SK-N-SH (cell line): Measurements from ENCODE around the gene ZNF219. TPM values are rescaled to one million over a fixed set of nuclear protein-coding genes. Genes with fewer than 3 reads are reported as not detected.

Source experiments
- CTCF ChIA-PET: fragments of 300-600, 350-600 bp; formaldehyde crosslinking; extraction: SDS; loops from one replicate; lab custom pipeline; 2021; lab: Yijun Ruan, JAX
- POLR2A ChIA-PET: fragments of 350-600 bp; sonication (Branson Sonifier 250); formaldehyde crosslinking; extraction: SDS; loops from one replicate; lab custom pipeline; 2020; ENCODE audit warnings: antibody characterized with exemption, inconsistent platforms; lab: Yijun Ruan, JAX
- DNase-seq: peaks from one replicate; pipeline ENCODE4 v3.0.0; 2012
- H2AFZ ChIP-seq: fragments of 200-600 bp; sonication (generic); 2 replicates; pipeline ENCODE4 v1.8.1; 2016; ENCODE audit warnings: antibody characterized with exemption, mild to moderate bottlenecking, low read depth
- H3F3A ChIP-seq: fragments of 200-600 bp; sonication (generic); replicated peaks from 2 replicates; pipeline ENCODE3; 2016; ENCODE audit warnings: antibody characterized with exemption, mild to moderate bottlenecking; ENCODE audit not compliant: insufficient read depth
- H3K27ac ChIP-seq, 2 experiments: fragments of 200-500 bp in 1 of 2; fragments of 200-600 bp in 1 of 2; sonication (Bioruptor generic) in 1 of 2; sonication (generic), shearing (Covaris generic) in 1 of 2; 2 replicates each; pipeline versions ENCODE4 v1.5.1 to v1.6.1; 2014 to 2016; ENCODE audit warnings: low read depth in 2 of 2, inconsistent platforms in 1 of 2, low read length in 1 of 2, mild to moderate bottlenecking in 1 of 2, mixed read lengths in 1 of 2
- H3K27me3 ChIP-seq: fragments of 200-600 bp; sonication (generic), shearing (Covaris generic); 2 replicates; pipeline ENCODE4 v1.6.1; 2016; ENCODE audit warnings: mixed run types; ENCODE audit not compliant: insufficient read depth
- H3K36me3 ChIP-seq, 2 experiments: fragments of 200-500 bp in 1 of 2; fragments of 200-600 bp in 1 of 2; sonication (Bioruptor generic) in 1 of 2; sonication (generic) in 1 of 2; replicated peaks in 1 of 2; 2 replicates each; pipeline versions ENCODE3 to v1.5.1; 2014 to 2016; ENCODE audit warnings: low read length in 1 of 2, mild to moderate bottlenecking in 1 of 2; ENCODE audit not compliant: insufficient read depth in 2 of 2, control insufficient read depth in 1 of 2
- H3K4me1 ChIP-seq, 2 experiments: fragments of 200-500 bp in 1 of 2; fragments of 200-600 bp in 1 of 2; sonication (Bioruptor generic) in 1 of 2; sonication (generic), shearing (Covaris generic) in 1 of 2; 2 replicates each; pipeline versions ENCODE4 v1.5.1 to v1.6.1; 2014 to 2016; ENCODE audit warnings: low read depth in 1 of 2, low read length in 1 of 2, mixed run types in 1 of 2; ENCODE audit not compliant: insufficient read depth in 2 of 2, control insufficient read depth in 1 of 2
- H3K4me2 ChIP-seq: fragments of 200-600 bp; sonication (generic), shearing (Covaris generic); 2 replicates; pipeline ENCODE4 v1.6.1; 2017; ENCODE audit warnings: mixed run types
- H3K4me3 ChIP-seq, 2 experiments: fragments of 200-500 bp in 1 of 2; fragments of 200-600 bp in 1 of 2; sonication (Bioruptor generic) in 1 of 2; sonication (generic), shearing (Covaris generic) in 1 of 2; 2 replicates each; pipeline versions ENCODE4 v1.5.1 to v1.8.1; 2014 to 2016; ENCODE audit warnings: low read depth in 2 of 2, inconsistent platforms in 1 of 2, low read length in 1 of 2, mild to moderate bottlenecking in 1 of 2, mixed read lengths in 1 of 2, moderate library complexity in 1 of 2
- H3K79me2 ChIP-seq: fragments of 200-600 bp; sonication (generic); 2 replicates; pipeline ENCODE4 v1.8.1; 2017; ENCODE audit warnings: mild to moderate bottlenecking; ENCODE audit not compliant: insufficient read depth
- H3K9ac ChIP-seq: fragments of 200-600 bp; sonication (generic); 2 replicates; pipeline ENCODE4 v1.6.1; 2017; ENCODE audit warnings: mixed run types
- H3K9me2 ChIP-seq: fragments of 200-600 bp; sonication (generic); 2 replicates; pipeline ENCODE4 v1.6.1; 2017; ENCODE audit warnings: mixed run types
- H3K9me3 ChIP-seq: fragments of 200-600 bp; sonication (generic); 2 replicates; pipeline ENCODE4 v1.6.1; 2017; ENCODE audit warnings: mixed run types, mild to moderate bottlenecking, moderate library complexity
- H4K20me1 ChIP-seq: fragments of 200-600 bp; sonication (generic); 2 replicates; pipeline ENCODE4 v1.6.1; 2017; ENCODE audit warnings: mild to moderate bottlenecking, mixed run types; ENCODE audit not compliant: insufficient read depth
- CHD2 ChIP-seq: fragments of 150-350 bp; IDR thresholded peaks from 2 replicates; pipeline ENCODE4 v1.6.1; 2018; ENCODE audit warnings: low read length; ENCODE audit not compliant: partially characterized antibody
- FOSL2 ChIP-seq: IDR thresholded peaks from 2 replicates; pipeline ENCODE4 v1.4.0; 2012; ENCODE audit warnings: low read depth, mild to moderate bottlenecking, moderate library complexity, borderline replicate concordance
- GABPA ChIP-seq: IDR thresholded peaks from 2 replicates; pipeline ENCODE4 v1.4.0; 2012; ENCODE audit warnings: low read depth, mild to moderate bottlenecking
- GATA2 ChIP-seq: sonication (generic); formaldehyde crosslinking; IDR thresholded peaks from 2 replicates; pipeline ENCODE4 v1.5.0; 2020; ENCODE audit warnings: mild to moderate bottlenecking, missing genetic modification reagents
- JUND ChIP-seq: IDR thresholded peaks from 2 replicates; pipeline ENCODE4 v1.4.0; 2012
- MEF2A ChIP-seq: IDR thresholded peaks from 2 replicates; pipeline ENCODE4 v1.4.0; 2012; ENCODE audit warnings: low read depth, borderline replicate concordance
- NRF1 ChIP-seq: IDR thresholded peaks from 2 replicates; pipeline ENCODE4 v1.6.1; 2012; ENCODE audit warnings: low read depth, mild to moderate bottlenecking, low read length
- RAD21 ChIP-seq: IDR thresholded peaks from 2 replicates; pipeline ENCODE4 v1.6.1; 2012; ENCODE audit warnings: mild to moderate bottlenecking, low read length
- RCOR1 ChIP-seq: fragments of 150-350 bp; IDR thresholded peaks from 2 replicates; pipeline ENCODE4 v1.6.1; 2017; ENCODE audit warnings: antibody characterized with exemption, low read length
- SIN3A ChIP-seq: IDR thresholded peaks from 2 replicates; pipeline ENCODE4 v1.6.1; 2012; ENCODE audit warnings: low read depth, mild to moderate bottlenecking, low read length, moderate library complexity, borderline replicate concordance
- SMC3 ChIP-seq: IDR thresholded peaks from 2 replicates; pipeline ENCODE4 v1.6.1; 2012; ENCODE audit warnings: low read depth, low read length, improper control_type of control experiment
- WGBS: methylation state at CpG from one replicate; pipeline ENCODE4 v1.1.6; 2017; ENCODE audit warnings: low lambda C conversion rate; 5-methylcytosine and 5-hydroxymethylcytosine counted together
- polyA plus RNA-seq, 3 experiments: library from polyadenylated mRNA; depleted of rRNA; stranded (reverse); fragments of >200 nt; gene quantifications; 2 replicates each; pipeline ENCODE4 v1.2.3, GENCODE V29; 2012
- TF ChIP-seq, protein P1 (sequence below): IDR thresholded peaks from 2 replicates; pipeline ENCODE4 v1.4.0; 2012; ENCODE audit warnings: low read depth
- TF ChIP-seq, protein P2 (sequence below): IDR thresholded peaks from 2 replicates; pipeline ENCODE4 v1.6.1; 2012; ENCODE audit warnings: mild to moderate bottlenecking, low read depth, low read length, moderate library complexity
- TF ChIP-seq, protein P3 (sequence below): fragments of 150-350 bp; IDR thresholded peaks from 2 replicates; pipeline ENCODE4 v1.6.1; 2016; ENCODE audit warnings: mild to moderate bottlenecking, low read depth, low read length
- TF ChIP-seq, protein P4 (sequence below): fragments of 200-600 bp; sonication (generic); IDR thresholded peaks from 2 replicates; pipeline ENCODE4 v1.6.1; 2017; ENCODE audit warnings: antibody characterized with exemption, mild to moderate bottlenecking, moderate library complexity
- TF ChIP-seq, protein P5 (sequence below): IDR thresholded peaks from 2 replicates; pipeline ENCODE4; 2012

ZNF219 gene
- polyA plus RNA-seq, 1 of the 3 experiments (the other 2 are of a cell fraction): 24.1 TPM

DNA sequence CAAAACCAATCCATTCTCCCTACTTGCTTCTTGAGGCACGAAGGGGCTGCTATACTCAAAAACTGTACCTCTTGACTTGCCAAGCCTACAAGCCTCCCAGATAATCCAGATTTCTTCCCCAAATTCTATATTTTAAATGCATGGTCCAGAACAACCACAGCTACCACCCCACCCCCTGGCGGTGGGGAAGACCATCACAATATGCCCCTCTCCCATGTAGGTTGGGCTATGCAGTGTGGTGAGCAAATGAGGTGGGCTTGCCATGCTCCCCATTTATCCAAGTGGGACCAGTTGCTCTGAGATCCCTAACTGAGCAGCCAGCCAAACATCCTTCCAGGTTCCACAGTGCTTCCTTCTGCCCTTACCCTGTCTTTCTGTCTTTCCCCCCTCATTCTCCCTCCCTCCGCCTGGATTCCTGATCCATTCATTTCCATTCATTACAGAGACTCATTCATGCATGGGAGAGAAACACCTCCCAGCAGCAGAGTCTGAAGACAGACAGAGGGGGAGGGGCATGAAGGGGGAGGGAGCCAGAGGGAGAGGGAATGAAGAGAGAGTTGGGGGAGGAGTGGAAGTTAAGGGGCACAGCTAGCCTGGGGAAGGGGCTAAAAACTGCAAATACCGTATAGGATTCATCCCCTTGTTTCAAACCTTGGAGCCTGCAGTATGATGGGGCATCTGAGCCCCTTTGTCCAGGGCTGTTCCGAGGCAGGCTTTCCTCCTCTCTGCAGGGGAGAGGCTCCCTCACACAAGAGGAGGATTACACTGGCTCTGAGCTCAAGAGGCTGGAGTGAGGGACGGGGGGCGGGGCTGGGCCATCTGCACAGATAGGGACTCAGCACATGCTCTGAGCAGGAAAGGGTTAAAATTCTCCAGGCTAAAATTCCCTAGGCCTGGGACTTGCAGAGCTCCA, 4.4 kb downstream of the ZNF219 start:
- no peak overlapping the region for H2AFZ ChIP-seq
- H3K9me3 ChIP-seq: no peaks in the 10 kb centered on the region
- no peak overlapping the region; a peak in 1 of 4 replicates for H3K27ac ChIP-seq
- H3K36me3 ChIP-seq: peaks cover 13 to 42% of the 10 kb centered on the region in 2 experiments
- H3K9ac ChIP-seq: no peak overlapping the region
- WGBS: 76% methylated on average over 6 of the region's 7 CpGs
- ChIA-PET CTCF (interaction anchor here (1.1 to 20.5 kb wide), 16 partner anchors 9 to 95 kb away, joined by 3 to 555 read pairs (median 13); partner anchors contain the start of genes ARHGEF40, NDRG2, SLC39A2 and TMEM253), POLR2A (interaction anchor here (1.8 to 3.0 kb wide), 2 partner anchors 10 to 23 kb away, joined by 12 read pairs; partner anchors contain the start of gene ARHGEF40)
- H3K4me2 ChIP-seq: no peak overlapping the region
- H3F3A ChIP-seq: peaks cover 48% of the 10 kb centered on the region
- H3K4me1 ChIP-seq: peaks cover 18 to 23% of the 10 kb centered on the region in 2 experiments
- H3K4me3 ChIP-seq: peak overlapping the region in 1 of 2 experiments; percentile 16; a peak in 1 of 4 replicates
- no peaks in the 10 kb centered on the region for H3K9me2 ChIP-seq
- TF ChIP-seq, protein P1, sequence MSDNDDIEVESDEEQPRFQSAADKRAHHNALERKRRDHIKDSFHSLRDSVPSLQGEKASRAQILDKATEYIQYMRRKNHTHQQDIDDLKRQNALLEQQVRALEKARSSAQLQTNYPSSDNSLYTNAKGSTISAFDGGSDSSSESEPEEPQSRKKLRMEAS: no peak
- H3K79me2 ChIP-seq: no peaks in the 10 kb centered on the region
- no peaks in the 10 kb centered on the region for H3K27me3 ChIP-seq
- peak; percentile 71 for DNase-seq
- H4K20me1 ChIP-seq: peaks cover 14% of the 10 kb centered on the region; the same call in 1 of the 2 replicates

DNA sequence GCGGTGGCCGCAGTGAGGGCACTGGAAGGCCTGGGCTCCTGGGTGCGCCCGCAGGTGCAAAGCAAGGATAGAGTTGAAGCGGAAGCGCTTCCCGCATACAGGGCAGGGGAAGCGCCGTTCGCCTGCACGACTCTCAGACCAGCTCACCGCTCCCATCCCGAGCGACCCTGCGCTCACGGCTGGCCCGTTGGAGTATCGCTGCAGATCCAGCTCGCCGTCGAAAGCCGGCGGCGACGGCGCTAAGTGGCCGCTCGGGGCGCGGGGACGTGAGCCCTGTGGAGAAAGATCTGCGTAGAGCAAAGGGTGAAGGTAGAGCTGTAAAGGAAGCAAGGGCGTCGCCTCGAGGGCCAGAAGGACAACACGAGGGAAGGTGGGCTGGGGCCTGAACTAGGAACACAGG, 5.4 kb downstream of the ZNF219 start:
- no peak overlapping the region for H3K4me2 ChIP-seq
- H3K79me2 ChIP-seq: no peaks in the 10 kb centered on the region
- no peak for DNase-seq
- H3K9me3 ChIP-seq: no peaks in the 10 kb centered on the region
- no peaks in the 10 kb centered on the region for H3K27me3 ChIP-seq
- ChIA-PET POLR2A (interaction anchor here (1.2 to 1.8 kb wide), 4 partner anchors 8 to 24 kb away, joined by 3 to 12 read pairs (median 5); partner anchors contain the start of genes ARHGEF40 and TMEM253), CTCF (interaction anchor here (0.7 to 20.5 kb wide), 30 partner anchors 8 to 441 kb away, joined by 3 to 555 read pairs (median 8); partner anchors contain the start of genes ARHGEF40, NDRG2, TMEM253 and TPPP2)
- no peak overlapping the region for H2AFZ ChIP-seq
- no peak overlapping the region for H3K9ac ChIP-seq
- peaks cover 52% of the 10 kb centered on the region for H3F3A ChIP-seq
- H3K27ac ChIP-seq: no peak overlapping the region; a peak in 1 of 4 replicates
- H4K20me1 ChIP-seq: peaks cover 14% of the 10 kb centered on the region; the same call in 1 of the 2 replicates
- no peak overlapping the region for H3K4me3 ChIP-seq
- 91% methylated on average over 29 of the region's 36 CpGs for WGBS
- no peaks in the 10 kb centered on the region for H3K9me2 ChIP-seq
- H3K4me1 ChIP-seq: peaks cover 18 to 25% of the 10 kb centered on the region in 2 experiments
- peaks cover 18 to 44% of the 10 kb centered on the region in 2 experiments for H3K36me3 ChIP-seq
- no peak for TF ChIP-seq GABPA
- no peak for TF ChIP-seq FOSL2
- TF ChIP-seq GATA2: no peak
- no peak for TF ChIP-seq CHD2
- TF ChIP-seq, protein P2, sequence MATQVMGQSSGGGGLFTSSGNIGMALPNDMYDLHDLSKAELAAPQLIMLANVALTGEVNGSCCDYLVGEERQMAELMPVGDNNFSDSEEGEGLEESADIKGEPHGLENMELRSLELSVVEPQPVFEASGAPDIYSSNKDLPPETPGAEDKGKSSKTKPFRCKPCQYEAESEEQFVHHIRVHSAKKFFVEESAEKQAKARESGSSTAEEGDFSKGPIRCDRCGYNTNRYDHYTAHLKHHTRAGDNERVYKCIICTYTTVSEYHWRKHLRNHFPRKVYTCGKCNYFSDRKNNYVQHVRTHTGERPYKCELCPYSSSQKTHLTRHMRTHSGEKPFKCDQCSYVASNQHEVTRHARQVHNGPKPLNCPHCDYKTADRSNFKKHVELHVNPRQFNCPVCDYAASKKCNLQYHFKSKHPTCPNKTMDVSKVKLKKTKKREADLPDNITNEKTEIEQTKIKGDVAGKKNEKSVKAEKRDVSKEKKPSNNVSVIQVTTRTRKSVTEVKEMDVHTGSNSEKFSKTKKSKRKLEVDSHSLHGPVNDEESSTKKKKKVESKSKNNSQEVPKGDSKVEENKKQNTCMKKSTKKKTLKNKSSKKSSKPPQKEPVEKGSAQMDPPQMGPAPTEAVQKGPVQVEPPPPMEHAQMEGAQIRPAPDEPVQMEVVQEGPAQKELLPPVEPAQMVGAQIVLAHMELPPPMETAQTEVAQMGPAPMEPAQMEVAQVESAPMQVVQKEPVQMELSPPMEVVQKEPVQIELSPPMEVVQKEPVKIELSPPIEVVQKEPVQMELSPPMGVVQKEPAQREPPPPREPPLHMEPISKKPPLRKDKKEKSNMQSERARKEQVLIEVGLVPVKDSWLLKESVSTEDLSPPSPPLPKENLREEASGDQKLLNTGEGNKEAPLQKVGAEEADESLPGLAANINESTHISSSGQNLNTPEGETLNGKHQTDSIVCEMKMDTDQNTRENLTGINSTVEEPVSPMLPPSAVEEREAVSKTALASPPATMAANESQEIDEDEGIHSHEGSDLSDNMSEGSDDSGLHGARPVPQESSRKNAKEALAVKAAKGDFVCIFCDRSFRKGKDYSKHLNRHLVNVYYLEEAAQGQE: no peak
- TF ChIP-seq, protein P3, sequence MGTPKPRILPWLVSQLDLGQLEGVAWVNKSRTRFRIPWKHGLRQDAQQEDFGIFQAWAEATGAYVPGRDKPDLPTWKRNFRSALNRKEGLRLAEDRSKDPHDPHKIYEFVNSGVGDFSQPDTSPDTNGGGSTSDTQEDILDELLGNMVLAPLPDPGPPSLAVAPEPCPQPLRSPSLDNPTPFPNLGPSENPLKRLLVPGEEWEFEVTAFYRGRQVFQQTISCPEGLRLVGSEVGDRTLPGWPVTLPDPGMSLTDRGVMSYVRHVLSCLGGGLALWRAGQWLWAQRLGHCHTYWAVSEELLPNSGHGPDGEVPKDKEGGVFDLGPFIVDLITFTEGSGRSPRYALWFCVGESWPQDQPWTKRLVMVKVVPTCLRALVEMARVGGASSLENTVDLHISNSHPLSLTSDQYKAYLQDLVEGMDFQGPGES: no peak
- TF ChIP-seq, protein P4, sequence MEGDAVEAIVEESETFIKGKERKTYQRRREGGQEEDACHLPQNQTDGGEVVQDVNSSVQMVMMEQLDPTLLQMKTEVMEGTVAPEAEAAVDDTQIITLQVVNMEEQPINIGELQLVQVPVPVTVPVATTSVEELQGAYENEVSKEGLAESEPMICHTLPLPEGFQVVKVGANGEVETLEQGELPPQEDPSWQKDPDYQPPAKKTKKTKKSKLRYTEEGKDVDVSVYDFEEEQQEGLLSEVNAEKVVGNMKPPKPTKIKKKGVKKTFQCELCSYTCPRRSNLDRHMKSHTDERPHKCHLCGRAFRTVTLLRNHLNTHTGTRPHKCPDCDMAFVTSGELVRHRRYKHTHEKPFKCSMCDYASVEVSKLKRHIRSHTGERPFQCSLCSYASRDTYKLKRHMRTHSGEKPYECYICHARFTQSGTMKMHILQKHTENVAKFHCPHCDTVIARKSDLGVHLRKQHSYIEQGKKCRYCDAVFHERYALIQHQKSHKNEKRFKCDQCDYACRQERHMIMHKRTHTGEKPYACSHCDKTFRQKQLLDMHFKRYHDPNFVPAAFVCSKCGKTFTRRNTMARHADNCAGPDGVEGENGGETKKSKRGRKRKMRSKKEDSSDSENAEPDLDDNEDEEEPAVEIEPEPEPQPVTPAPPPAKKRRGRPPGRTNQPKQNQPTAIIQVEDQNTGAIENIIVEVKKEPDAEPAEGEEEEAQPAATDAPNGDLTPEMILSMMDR: no peak
- no peak for TF ChIP-seq JUND
- TF ChIP-seq, protein P1: no peak
- no peak for TF ChIP-seq MEF2A
- no peak for TF ChIP-seq RAD21
- no peak for TF ChIP-seq SMC3
- no peak for TF ChIP-seq RCOR1
- TF ChIP-seq NRF1: no peak
- TF ChIP-seq, protein P5, sequence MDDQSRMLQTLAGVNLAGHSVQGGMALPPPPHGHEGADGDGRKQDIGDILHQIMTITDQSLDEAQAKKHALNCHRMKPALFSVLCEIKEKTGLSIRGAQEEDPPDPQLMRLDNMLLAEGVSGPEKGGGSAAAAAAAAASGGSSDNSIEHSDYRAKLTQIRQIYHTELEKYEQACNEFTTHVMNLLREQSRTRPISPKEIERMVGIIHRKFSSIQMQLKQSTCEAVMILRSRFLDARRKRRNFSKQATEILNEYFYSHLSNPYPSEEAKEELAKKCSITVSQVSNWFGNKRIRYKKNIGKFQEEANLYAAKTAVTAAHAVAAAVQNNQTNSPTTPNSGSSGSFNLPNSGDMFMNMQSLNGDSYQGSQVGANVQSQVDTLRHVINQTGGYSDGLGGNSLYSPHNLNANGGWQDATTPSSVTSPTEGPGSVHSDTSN: no peak
- no peak for TF ChIP-seq SIN3A
